ENCODE measurements around the gene CHD9NB. TPM values are rescaled to one million over a fixed set of nuclear protein-coding genes. Genes with fewer than 3 reads are reported as not detected.

The CHD9NB gene
- total RNA-seq, 1 donor, result 2.3 TPM

GRCh38 chr16:53090286-53090590, 37.5 kb upstream of the CHD9NB start:
- no peak for DNase-seq (ENCODE audit: low read depth)
- TF ChIP-seq CTCF (IDR thresholded peaks at IDR 0.05; ENCODE audit: insufficient read depth, low read length), result no peak
- no peak overlapping the region for H3K4me3 ChIP-seq (ENCODE audit: low read depth, low read length)

- peak; percentile 75 for DNase-seq (ENCODE audit: low read depth)
- no peak for TF ChIP-seq CTCF (IDR thresholded peaks at IDR 0.05; ENCODE audit: insufficient read depth, low read length)
- no peak overlapping the region for H3K4me3 ChIP-seq (ENCODE audit: low read depth, low read length)
Measured at GRCh38 chr16:53089434-53090285, 37.0 kb upstream of the CHD9NB start.

- no peak overlapping the region for H3K4me3 ChIP-seq (ENCODE audit: low read depth, low read length)
- DNase-seq (ENCODE audit: low read depth), result peak; percentile 64
- no peak for TF ChIP-seq CTCF (IDR thresholded peaks at IDR 0.05; ENCODE audit: insufficient read depth, low read length)
Measured at GRCh38 chr16:53087101-53087500, 34.4 kb upstream of the CHD9NB start.

- peak; percentile 50 for DNase-seq (ENCODE audit: low read depth)
- H3K4me3 ChIP-seq (ENCODE audit: low read depth, low read length), result no peak overlapping the region
Measured at GRCh38 chr16:53085931-53086421, 33.3 kb upstream of the CHD9NB start.

GRCh38 chr16:53085369-53085843, 32.7 kb upstream of the CHD9NB start:
- peak; percentile 79 for DNase-seq (ENCODE audit: low read depth)
- no peak overlapping the region for H3K4me3 ChIP-seq (ENCODE audit: low read depth, low read length)
- TF ChIP-seq CTCF (IDR thresholded peaks at IDR 0.05; ENCODE audit: insufficient read depth, low read length), result no peak

More at GRCh38 chr16:53085931-53086421, 33.3 kb upstream of the CHD9NB start:
- TF ChIP-seq CTCF (IDR thresholded peaks at IDR 0.05; ENCODE audit: insufficient read depth, low read length), result no peak

GRCh38 chr16:53084746-53085334, 32.1 kb upstream of the CHD9NB start:
- DNase-seq (ENCODE audit: low read depth), result peak; percentile 17

More at GRCh38 chr16:53084746-53085334, 32.1 kb upstream of the CHD9NB start:
- TF ChIP-seq CTCF (IDR thresholded peaks at IDR 0.05; ENCODE audit: insufficient read depth, low read length), result no peak
- H3K4me3 ChIP-seq (ENCODE audit: low read depth, low read length), result no peak overlapping the region

Measured in fibroblast of the aortic adventitia (primary cell).